Measurements from ENCODE around the gene OXCT1.

OXCT1 gene

GRCh38 chr5:41794471-41794870 lies 75.8 kb downstream of the OXCT1 start (continued):
- no peak for TF ChIP-seq BCL6B (tag by site-specific recombination; IDR thresholded peaks at IDR 0.05)
- TF ChIP-seq ZNF184 (tag by site-specific recombination; IDR thresholded peaks at IDR 0.05) = peak; percentile 70; the same call in 1 of the 2 replicates
- TF ChIP-seq TSHZ1 (tag by site-specific recombination; IDR thresholded peaks at IDR 0.05; ENCODE audit: borderline replicate concordance) = peak; percentile 56; the same call in 1 of the 2 replicates
- no peak for TF ChIP-seq ZNF175 (tag by site-specific recombination; IDR thresholded peaks at IDR 0.05)
- peak; percentile 65; the same call in 1 of the 2 replicates for TF ChIP-seq KLF10 (tag by site-specific recombination; IDR thresholded peaks at IDR 0.05)
- TF ChIP-seq ZXDB (tag by site-specific recombination; IDR thresholded peaks at IDR 0.05) = peak; percentile 74
- peak; percentile 97 for TF ChIP-seq ZNF660 (tag by site-specific recombination; IDR thresholded peaks at IDR 0.05)
- no peak for TF ChIP-seq ZNF704 (tag by site-specific recombination; IDR thresholded peaks at IDR 0.05)
- TF ChIP-seq ZSCAN30 (tag by site-specific recombination; IDR thresholded peaks at IDR 0.05) = peak; percentile 37; the same call in 1 of the 2 replicates
- TF ChIP-seq ZNF398 (tag by site-specific recombination; IDR thresholded peaks at IDR 0.05) = peak; percentile 52
- TF ChIP-seq PRDM10 (tag by site-specific recombination; IDR thresholded peaks at IDR 0.05) = peak; percentile 76
- TF ChIP-seq ZBTB17 (tag by site-specific recombination; IDR thresholded peaks at IDR 0.05) = peak; percentile 83
- peak; percentile 63; the same call in 1 of the 2 replicates for TF ChIP-seq ZNF558 (tag by site-specific recombination; IDR thresholded peaks at IDR 0.05)
- peak; percentile 52; the same call in 1 of the 2 replicates for TF ChIP-seq ZNF394 (tag by site-specific recombination; IDR thresholded peaks at IDR 0.05; ENCODE audit: borderline replicate concordance)
- TF ChIP-seq PRDM1 (tag by site-specific recombination; IDR thresholded peaks at IDR 0.05) = peak; percentile 64
- peak; percentile 45; the same call in 1 of the 2 replicates for TF ChIP-seq ZNF501 (tag by site-specific recombination; IDR thresholded peaks at IDR 0.05)
- peak; percentile 16; the same call in 1 of the 2 replicates for TF ChIP-seq ZNF654 (tag by site-specific recombination; IDR thresholded peaks at IDR 0.05; ENCODE audit: low read depth)
- no peak for TF ChIP-seq ZNF830 (tag by site-specific recombination; IDR thresholded peaks at IDR 0.05; ENCODE audit: low read depth)
- no peak for TF ChIP-seq ZNF530 (tag by site-specific recombination; IDR thresholded peaks at IDR 0.05; ENCODE audit: low read depth)
- TF ChIP-seq OSR2 (tag by site-specific recombination; IDR thresholded peaks at IDR 0.05) = peak; percentile 56; the same call in 1 of the 2 replicates
- TF ChIP-seq PATZ1 (tag by site-specific recombination; IDR thresholded peaks at IDR 0.05) = peak; percentile 73
- TF ChIP-seq ZNF629 (tag by site-specific recombination; IDR thresholded peaks at IDR 0.05) = peak; percentile 91
- TF ChIP-seq ZBTB8A (tag by site-specific recombination; IDR thresholded peaks at IDR 0.05) = 0 out of 2 replicates have a peak, but pooled peaks have one; percentile 27
- TF ChIP-seq ZNF335 (tag by site-specific recombination; conservative IDR thresholded peaks at IDR 0.05) = 0 out of 2 replicates have a peak, but pooled peaks have one; percentile 36

All from HEK293 (cell line).